ENCODE results near the gene MROH7. TPM values are rescaled to one million over a fixed set of nuclear protein-coding genes. Genes with fewer than 3 reads are reported as not detected.
A peak's percentile ranks its signal among the peaks of the same experiment; 100 is the strongest.

The MROH7 gene
- total and polyA plus RNA-seq, 2 of the 13 experiments (the other 11 are each of a cell fraction or from before 2014, with no cell fraction given): 0.09 TPM

GRCh38 chr1:54649130-54649898 is 7.7 kb downstream of the MROH7 start:
- in situ Hi-C loops (cut with HindIII; ENCODE audit: extremely low pct_ligation_motif_present, low pct_unique_long_range_greater_than_20kb): no loop called here
- WGBS (ENCODE audit: low lambda C conversion rate): 0% methylated on average over 4 of the region's 5 CpGs
- peak overlapping the region; percentile 54 for H3K27ac ChIP-seq (ENCODE audit: extremely low read length, insufficient read depth, low read length)
- DNase-seq (ENCODE audit: low spot score) (peak; percentile 70), FAIRE-seq (peak; percentile 99), ATAC-seq (peak; percentile 92)
- no peaks in the 10 kb centered on the region for H3K36me3 ChIP-seq (replicated peaks in 1 of 2; ENCODE audit: control insufficient read depth in 1 of 2, insufficient read depth in 2 of 2, low read length in 2 of 2)
- H3K9ac ChIP-seq (ENCODE audit: insufficient read depth, low read depth, low read length): 0 out of 2 replicates have a peak overlapping the region, but pooled peaks have one; percentile 13
- no peaks in the 10 kb centered on the region for H3K79me2 ChIP-seq (ENCODE audit: insufficient read depth, low read length)
- peak overlapping the region; percentile 89 for H3K4me2 ChIP-seq (ENCODE audit: low read depth, low read length)
- no peaks in the 10 kb centered on the region for H3K27me3 ChIP-seq (ENCODE audit: control insufficient read depth in 1 of 2, insufficient read depth in 2 of 2, low read length in 2 of 2)
- ChIA-PET CTCF (ENCODE audit: low intra/inter-chr PET ratio, low total read pairs) (no interaction called here), POLR2A (no interaction called here)
- H3K4me3 ChIP-seq (replicated peaks in 1 of 3; ENCODE audit: insufficient read depth in 1 of 3, low read depth in 2 of 3, low read length in 3 of 3): peak overlapping the region; percentile 32 to 60 (median 37)
- peaks cover under 1% of the 10 kb centered on the region; the same call in 1 of the 2 replicates for H3K9me3 ChIP-seq (ENCODE audit: low read length)
- peaks cover 57% of the 10 kb centered on the region for H3K4me1 ChIP-seq (ENCODE audit: insufficient read depth, low read length)
- intact Hi-C loops (cut with micrococcal nuclease; ENCODE audit: unreplicated experiment): no loop called here
- no peak overlapping the region for H2AFZ ChIP-seq (ENCODE audit: low read length)
- no TSS peak for BruUV-seq (replicated peaks)
- no peaks in the 10 kb centered on the region for H4K20me1 ChIP-seq (ENCODE audit: insufficient read depth, low read length)
- no peak for TF ChIP-seq KLF15 (CRISPR knock-in tag; IDR thresholded peaks at IDR 0.05; ENCODE audit: borderline replicate concordance)
- TF ChIP-seq NCOR1 (IDR thresholded peaks at IDR 0.05; ENCODE audit: borderline replicate concordance, low read length): peak; percentile 70
- TF ChIP-seq SAP130 (CRISPR knock-in tag; IDR thresholded peaks at IDR 0.05; ENCODE audit: low read depth): peak; percentile 66
- TF ChIP-seq TGIF2 (CRISPR knock-in tag; IDR thresholded peaks at IDR 0.05): peak; percentile 66; the same call in 1 of the 2 replicates
- peak; percentile 92 for TF ChIP-seq ZBTB7B (CRISPR knock-in tag; IDR thresholded peaks at IDR 0.05)
- TF ChIP-seq ZNF788 (CRISPR knock-in tag; IDR thresholded peaks at IDR 0.05; ENCODE audit: borderline replicate concordance): peak; percentile 73
- no peak for TF ChIP-seq FOXK2 (IDR thresholded peaks at IDR 0.05)
- no peak for TF ChIP-seq IRF2 (CRISPR knock-in tag; IDR thresholded peaks at IDR 0.05)
- TF ChIP-seq ZNF614 (CRISPR knock-in tag; IDR thresholded peaks at IDR 0.05; ENCODE audit: borderline replicate concordance): peak; percentile 71; the same call in 1 of the 2 replicates
- peak; percentile 79 for TF ChIP-seq MIXL1 (CRISPR knock-in tag; IDR thresholded peaks at IDR 0.05)
- no peak for TF ChIP-seq RFXANK (CRISPR knock-in tag; IDR thresholded peaks at IDR 0.05)
- TF ChIP-seq ZNF12 (CRISPR knock-in tag; IDR thresholded peaks at IDR 0.05): peak; percentile 96
- TF ChIP-seq, protein P1, sequence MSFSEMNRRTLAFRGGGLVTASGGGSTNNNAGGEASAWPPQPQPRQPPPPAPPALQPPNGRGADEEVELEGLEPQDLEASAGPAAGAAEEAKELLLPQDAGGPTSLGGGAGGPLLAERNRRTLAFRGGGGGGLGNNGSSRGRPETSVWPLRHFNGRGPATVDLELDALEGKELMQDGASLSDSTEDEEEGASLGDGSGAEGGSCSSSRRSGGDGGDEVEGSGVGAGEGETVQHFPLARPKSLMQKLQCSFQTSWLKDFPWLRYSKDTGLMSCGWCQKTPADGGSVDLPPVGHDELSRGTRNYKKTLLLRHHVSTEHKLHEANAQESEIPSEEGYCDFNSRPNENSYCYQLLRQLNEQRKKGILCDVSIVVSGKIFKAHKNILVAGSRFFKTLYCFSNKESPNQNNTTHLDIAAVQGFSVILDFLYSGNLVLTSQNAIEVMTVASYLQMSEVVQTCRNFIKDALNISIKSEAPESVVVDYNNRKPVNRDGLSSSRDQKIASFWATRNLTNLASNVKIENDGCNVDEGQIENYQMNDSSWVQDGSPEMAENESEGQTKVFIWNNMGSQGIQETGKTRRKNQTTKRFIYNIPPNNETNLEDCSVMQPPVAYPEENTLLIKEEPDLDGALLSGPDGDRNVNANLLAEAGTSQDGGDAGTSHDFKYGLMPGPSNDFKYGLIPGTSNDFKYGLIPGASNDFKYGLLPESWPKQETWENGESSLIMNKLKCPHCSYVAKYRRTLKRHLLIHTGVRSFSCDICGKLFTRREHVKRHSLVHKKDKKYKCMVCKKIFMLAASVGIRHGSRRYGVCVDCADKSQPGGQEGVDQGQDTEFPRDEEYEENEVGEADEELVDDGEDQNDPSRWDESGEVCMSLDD (CRISPR knock-in tag; IDR thresholded peaks at IDR 0.05; ENCODE audit: borderline replicate concordance): 0 out of 2 replicates have a peak, but pooled peaks have one; percentile 46
- TF ChIP-seq TOPORS (CRISPR knock-in tag; IDR thresholded peaks at IDR 0.05): peak; percentile 49; the same call in 1 of the 2 replicates
- peak; percentile 89 for TF ChIP-seq GFI1 (CRISPR knock-in tag; IDR thresholded peaks at IDR 0.05; ENCODE audit: borderline replicate concordance)
- TF ChIP-seq, protein P2, sequence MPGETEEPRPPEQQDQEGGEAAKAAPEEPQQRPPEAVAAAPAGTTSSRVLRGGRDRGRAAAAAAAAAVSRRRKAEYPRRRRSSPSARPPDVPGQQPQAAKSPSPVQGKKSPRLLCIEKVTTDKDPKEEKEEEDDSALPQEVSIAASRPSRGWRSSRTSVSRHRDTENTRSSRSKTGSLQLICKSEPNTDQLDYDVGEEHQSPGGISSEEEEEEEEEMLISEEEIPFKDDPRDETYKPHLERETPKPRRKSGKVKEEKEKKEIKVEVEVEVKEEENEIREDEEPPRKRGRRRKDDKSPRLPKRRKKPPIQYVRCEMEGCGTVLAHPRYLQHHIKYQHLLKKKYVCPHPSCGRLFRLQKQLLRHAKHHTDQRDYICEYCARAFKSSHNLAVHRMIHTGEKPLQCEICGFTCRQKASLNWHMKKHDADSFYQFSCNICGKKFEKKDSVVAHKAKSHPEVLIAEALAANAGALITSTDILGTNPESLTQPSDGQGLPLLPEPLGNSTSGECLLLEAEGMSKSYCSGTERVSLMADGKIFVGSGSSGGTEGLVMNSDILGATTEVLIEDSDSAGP (CRISPR knock-in tag; IDR thresholded peaks at IDR 0.05; ENCODE audit: borderline replicate concordance): peak; percentile 73; the same call in 1 of the 2 replicates
- 0 out of 2 replicates have a peak, but pooled peaks have one; percentile 29 for TF ChIP-seq ZFY (CRISPR knock-in tag; IDR thresholded peaks at IDR 0.05)
- TF ChIP-seq ZMYM4 (CRISPR knock-in tag; IDR thresholded peaks at IDR 0.05): peak; percentile 68; the same call in 1 of the 2 replicates
- TF ChIP-seq HDAC1 (CRISPR knock-in tag; IDR thresholded peaks at IDR 0.05): peak; percentile 81
- TF ChIP-seq ZNF652 (CRISPR knock-in tag; IDR thresholded peaks at IDR 0.05; ENCODE audit: borderline replicate concordance, low read depth): peak; percentile 99
- peak; percentile 67; the same call in 1 of the 2 replicates for TF ChIP-seq KDM6A (CRISPR knock-in tag; IDR thresholded peaks at IDR 0.05; ENCODE audit: low read depth)
- no peak for TF ChIP-seq ZNF589 (CRISPR knock-in tag; conservative IDR thresholded peaks at IDR 0.05)
- TF ChIP-seq NPAS2 (CRISPR knock-in tag; IDR thresholded peaks at IDR 0.05; ENCODE audit: borderline replicate concordance): no peak

Measured in HepG2 (cell line).